Measurements from ENCODE around the gene FCRL3. TPM values are rescaled to one million over a fixed set of nuclear protein-coding genes. Genes with fewer than 3 reads are reported as not detected.

Gene FCRL3
- total RNA-seq, 3 donors from 2014 or later (not counting 1 experiment from before 2014, with no cell fraction given) = 69.8 to 117 (median 83.8) TPM

- intact Hi-C loops (cut with micrococcal nuclease) = no loop called here
- no peaks in the 10 kb centered on the region for H3K36me3 ChIP-seq (ENCODE audit: control insufficient read depth, insufficient read depth, low read length)
- H3K4me1 ChIP-seq (ENCODE audit: control insufficient read depth, insufficient read depth, low read length) = peaks cover 9% of the 10 kb centered on the region
- no peak overlapping the region for H3K27ac ChIP-seq (ENCODE audit: low read length)
- no peak overlapping the region for H3K4me3 ChIP-seq (ENCODE audit: low read length)
- H3K27me3 ChIP-seq (ENCODE audit: control insufficient read depth, insufficient read depth, low read length) = peaks cover 6% of the 10 kb centered on the region
- H3K27me3 Mint-ChIP-seq (ENCODE audit: low read depth in 2 of 2) = peaks cover 8 to 15% of the 10 kb centered on the region in 2 donors
- no peak for TF ChIP-seq CTCF (IDR thresholded peaks at IDR 0.05)
- H3K4me3 Mint-ChIP-seq = peak overlapping the region; percentile 11
- DNase-seq = no peak
- H3K36me3 Mint-ChIP-seq = no peaks in the 10 kb centered on the region
- peaks cover 25 to 27% of the 10 kb centered on the region in 2 donors for H3K4me1 Mint-ChIP-seq
- no peak overlapping the region for H3K27ac Mint-ChIP-seq
- H3K9me3 ChIP-seq (ENCODE audit: control insufficient read depth, insufficient read depth, low read length) = no peaks in the 10 kb centered on the region
- WGBS (ENCODE audit: insufficient coverage) = 76% methylated on average over 1 of the region's 3 CpGs
- peak in 2 of 3 donors; percentile 39 to 67 for ATAC-seq
- no peaks in the 10 kb centered on the region for H3K9me3 Mint-ChIP-seq
These were observed 40.9 kb downstream of the FCRL3 start for GRCh38 chr1:157659576-157660247.

DNA sequence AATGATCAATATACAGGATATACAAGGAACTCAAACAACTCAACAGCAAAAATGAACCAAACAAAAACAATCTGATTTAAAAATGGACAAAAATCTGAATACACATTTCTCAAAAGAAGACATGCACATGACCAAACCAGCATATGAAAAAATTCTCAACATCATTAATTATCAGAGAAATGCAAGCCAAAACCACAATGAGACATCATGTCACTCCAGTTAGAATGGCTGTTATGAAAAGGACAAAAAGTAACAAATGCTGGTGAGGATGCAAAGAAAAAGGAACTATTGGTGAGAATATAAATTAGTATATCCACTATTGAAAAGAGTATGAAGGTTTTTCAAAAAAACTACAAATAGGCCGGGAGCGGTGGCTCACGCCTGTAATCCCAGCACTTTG, 42.0 kb downstream of the FCRL3 start:
- 98% methylated on average over 3 of the region's 3 CpGs for WGBS (ENCODE audit: insufficient coverage)
- DNase-seq (no peak), ATAC-seq (no peak)
- no peaks in the 10 kb centered on the region for H3K9me3 Mint-ChIP-seq
- no peaks in the 10 kb centered on the region for H3K36me3 Mint-ChIP-seq
- H3K27ac Mint-ChIP-seq = no peak overlapping the region
- Histone ChIP-seq H3K9me3 (ENCODE audit: control insufficient read depth, insufficient read depth, low read length) (no peaks in the 10 kb centered on the region), H3K36me3 (ENCODE audit: control insufficient read depth, insufficient read depth, low read length) (no peaks in the 10 kb centered on the region), H3K27ac (ENCODE audit: low read length) (no peak overlapping the region), H3K4me1 (ENCODE audit: control insufficient read depth, insufficient read depth, low read length) (peaks cover 9% of the 10 kb centered on the region), H3K27me3 (ENCODE audit: control insufficient read depth, insufficient read depth, low read length) (peaks cover 9% of the 10 kb centered on the region), H3K4me3 (ENCODE audit: low read length) (no peak overlapping the region)
- no peak overlapping the region for H3K4me3 Mint-ChIP-seq
- no peak for TF ChIP-seq CTCF (IDR thresholded peaks at IDR 0.05)
- peaks cover 8 to 15% of the 10 kb centered on the region in 2 donors for H3K27me3 Mint-ChIP-seq (ENCODE audit: low read depth in 2 of 2)
- intact Hi-C loops (cut with micrococcal nuclease) = no loop called here
- peaks cover 25 to 27% of the 10 kb centered on the region in 2 donors for H3K4me1 Mint-ChIP-seq

GRCh38 chr1:157653494-157653873, 47.1 kb downstream of the FCRL3 start:
- Mint-ChIP-seq H3K9me3 (no peaks in the 10 kb centered on the region), H3K4me1 (peaks cover 10 to 14% of the 10 kb centered on the region in 2 donors), H3K36me3 (no peaks in the 10 kb centered on the region), H3K27ac (peak overlapping the region in 1 of 2 donors; percentile 1), H3K4me3 (no peak overlapping the region), H3K27me3 (ENCODE audit: low read depth in 2 of 2) (peaks cover 8 to 10% of the 10 kb centered on the region in 2 donors)
- DNase-seq (no peak), ATAC-seq (no peak)
- intact Hi-C loops (cut with micrococcal nuclease) = no loop called here
- H3K4me3 ChIP-seq (ENCODE audit: low read length) = no peak overlapping the region
- peaks cover 9% of the 10 kb centered on the region for H3K27me3 ChIP-seq (ENCODE audit: control insufficient read depth, insufficient read depth, low read length)
- peaks cover 6% of the 10 kb centered on the region for H3K4me1 ChIP-seq (ENCODE audit: control insufficient read depth, insufficient read depth, low read length)
- H3K36me3 ChIP-seq (ENCODE audit: control insufficient read depth, insufficient read depth, low read length) = no peaks in the 10 kb centered on the region
- no peak for TF ChIP-seq CTCF (IDR thresholded peaks at IDR 0.05)
- no peak overlapping the region for H3K27ac ChIP-seq (ENCODE audit: low read length)
- no peaks in the 10 kb centered on the region for H3K9me3 ChIP-seq (ENCODE audit: control insufficient read depth, insufficient read depth, low read length)
- 67% methylated on average over 3 of the region's 3 CpGs for WGBS (ENCODE audit: insufficient coverage)

All from natural killer cell (primary cell).